ENCODE measurements around the gene APBB2.

DNA sequence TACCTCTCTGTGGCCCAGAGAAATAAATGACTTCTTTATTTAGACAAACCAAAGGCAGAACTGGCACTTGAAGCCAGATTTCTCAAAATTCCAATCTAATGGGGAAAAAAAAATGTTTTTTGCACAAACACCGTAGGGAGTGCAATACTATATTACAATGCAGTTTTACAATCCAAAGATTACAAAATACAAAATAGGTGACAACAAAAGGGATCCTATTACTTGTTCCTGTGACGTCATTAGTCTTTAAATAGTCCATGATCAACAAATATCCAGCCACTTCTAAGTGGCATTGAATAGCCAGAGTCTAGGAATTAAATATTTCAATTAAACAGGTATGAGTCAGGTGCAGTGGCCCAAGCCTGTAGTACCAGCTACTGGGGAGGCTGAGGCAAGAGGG lies 3.0 kb upstream of the APBB2 start:
- TF ChIP-seq EZH2 (IDR thresholded peaks at IDR 0.05; ENCODE audit: insufficient read depth, poor library complexity, severe bottlenecking) (no peak), EZH2phosphoT487 (IDR thresholded peaks at IDR 0.05; ENCODE audit: insufficient read depth, low read depth) (no peak)
